H1 (cell line): ENCODE results near the gene PAX7. TPM values are rescaled to one million over a fixed set of nuclear protein-coding genes. Genes with fewer than 3 reads are reported as not detected.

Source experiments
- BRCA1 ChIP-seq: IDR thresholded peaks from 2 replicates; pipeline ENCODE4 v1.6.1; 2012; ENCODE audit warnings: low read depth, low read length, improper control_type of control experiment
- polyA plus RNA-seq, 7 experiments: library from polyadenylated mRNA; depleted of rRNA in 3 of 7; stranded (reverse) in 5 of 7; unstranded in 2 of 7; fragments of >200 nt in 5 of 7; fragments of 200-250 nt in 2 of 7; gene quantifications; 1 replicate in 5 of 7; 2 replicates in 1 of 7; 4 replicates in 1 of 7; pipeline versions ENCODE4 v1.2.1 to v1.2.3, GENCODE V29; 2011 to 2013; ENCODE audit warnings: missing spikeins in 2 of 7, mixed read lengths in 2 of 7
- total RNA-seq: library from RNA; stranded (reverse); fragmentation: NEBNext Ultra II Directional; extraction: Animal tissue kit (Norgen Biotek cat#: 25700); gene quantifications from 2 replicates; pipeline ENCODE4 v1.2.1, GENCODE V29; 2021

PAX7 gene
- total and polyA plus RNA-seq, 2 of the 8 experiments (the other 6 are each of a cell fraction or from before 2014, with no cell fraction given) = not detected

- no peak for TF ChIP-seq BRCA1
- TF ChIP-seq, all 59 proteins: peak for 0
Measured at GRCh38 chr1:18776777-18777176, 146.1 kb downstream of the PAX7 start (continued).
